RPMI8226 (cell line): Measurements from ENCODE around the gene FAM89A.
"Not testable (repeated sequence)": the region's sequence is repeated elsewhere in the genome, so short reads cannot be mapped to it uniquely, and the experiment has no call there.

ENCODE experiments used
- DNase-seq: peaks from one replicate; pipeline ENCODE4 v3.0.0-alpha.2; 2015

FAM89A gene

DNA sequence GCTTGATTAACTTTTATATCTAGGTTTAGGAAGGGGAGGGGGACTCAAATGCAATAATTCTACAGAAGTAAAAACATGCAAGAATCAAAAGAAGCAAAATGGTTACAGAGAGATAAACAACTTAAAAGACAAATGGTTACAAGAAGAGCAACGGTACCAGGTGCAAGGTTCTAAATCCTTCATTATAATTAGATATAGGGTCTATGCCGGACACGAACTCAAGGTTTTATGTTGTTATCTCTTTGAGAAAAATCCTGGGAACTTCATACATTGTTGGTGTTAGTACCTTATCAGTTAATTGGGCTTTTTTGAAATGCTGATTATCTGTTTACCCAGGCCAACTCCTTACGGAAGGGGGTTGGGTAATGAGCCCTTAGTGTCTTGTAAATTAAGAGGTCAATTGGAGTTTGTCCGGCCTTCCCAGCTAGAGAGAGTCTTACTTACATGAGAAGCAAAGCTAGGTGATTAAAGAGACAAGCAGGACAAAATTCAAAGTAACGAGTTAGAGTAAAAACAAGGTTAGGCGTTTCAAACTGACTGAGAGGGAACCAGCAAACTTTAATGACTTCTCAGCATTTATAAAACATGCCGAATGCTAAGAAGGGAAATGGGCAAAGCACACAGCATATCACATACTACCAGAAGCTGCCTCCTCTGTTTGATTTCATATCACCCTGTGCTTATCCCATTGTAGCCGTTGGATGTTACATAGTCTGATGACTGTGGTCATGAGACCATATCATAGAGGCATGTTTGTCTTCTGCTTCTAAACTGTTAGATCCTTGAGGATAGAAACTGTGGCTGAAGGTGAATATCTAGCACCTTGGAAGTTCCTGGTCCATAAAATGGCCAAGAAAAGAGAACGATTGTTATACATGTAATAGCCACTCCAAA, 55.2 kb downstream of the FAM89A start:
- DNase-seq = not testable (repeated sequence)

- no peak for DNase-seq
Measured at GRCh38 chr1:230983811-230984210, 56.2 kb downstream of the FAM89A start.

DNA sequence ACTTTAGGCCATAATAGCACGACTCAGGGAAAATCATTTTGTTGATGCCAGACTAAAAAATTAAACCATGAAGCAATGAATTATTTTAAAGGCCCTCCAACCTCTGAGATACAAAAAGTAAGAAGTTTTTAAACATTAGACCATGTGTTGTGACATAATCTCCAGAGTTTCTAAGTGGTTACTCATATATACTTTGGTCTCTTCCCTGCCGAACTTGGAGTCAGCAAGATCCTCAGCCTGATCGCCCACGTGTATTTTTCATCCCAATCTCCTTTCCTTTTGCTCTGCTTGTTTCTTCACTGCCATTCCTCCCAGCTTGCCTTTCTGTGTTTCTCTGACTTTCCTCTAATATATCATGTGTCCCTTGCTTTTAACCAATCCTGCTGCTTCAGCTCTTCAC, 57.4 kb downstream of the FAM89A start:
- DNase-seq = no peak

DNA sequence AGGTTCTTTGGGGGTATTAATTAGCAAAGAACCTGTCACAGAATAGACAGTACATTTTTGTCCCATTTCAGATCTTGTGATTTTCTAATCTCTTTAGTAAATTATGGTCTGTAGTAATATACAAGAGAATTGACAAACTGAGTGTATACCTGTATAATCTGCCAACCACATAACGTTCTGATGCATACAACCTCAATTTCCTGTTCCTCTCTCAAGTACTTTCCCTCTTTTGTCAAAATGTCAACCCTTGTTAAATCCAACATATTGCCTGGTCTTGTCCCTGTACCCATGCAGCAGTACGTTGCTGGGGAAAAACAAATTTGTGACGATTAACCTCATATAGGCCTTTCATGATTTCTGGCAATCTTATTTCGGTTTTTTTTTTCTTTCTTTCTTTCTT, 60.1 kb downstream of the FAM89A start:
- DNase-seq = no peak

DNA sequence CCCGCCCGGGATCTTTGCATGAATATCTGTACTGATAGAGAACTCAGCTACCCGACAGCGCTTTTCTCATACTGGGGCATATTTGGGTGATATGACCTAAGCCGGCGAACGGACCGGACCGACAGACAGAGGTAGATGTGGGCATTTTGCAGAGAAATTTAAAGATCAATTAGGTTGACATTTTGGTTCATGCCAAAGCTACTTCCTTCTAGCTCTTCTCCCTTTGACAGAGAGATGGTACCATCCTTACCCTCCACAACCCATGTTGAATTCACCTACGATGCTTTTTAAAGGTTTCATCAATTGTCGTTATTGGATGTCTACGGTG, 60.7 kb downstream of the FAM89A start:
- DNase-seq = no peak

DNA sequence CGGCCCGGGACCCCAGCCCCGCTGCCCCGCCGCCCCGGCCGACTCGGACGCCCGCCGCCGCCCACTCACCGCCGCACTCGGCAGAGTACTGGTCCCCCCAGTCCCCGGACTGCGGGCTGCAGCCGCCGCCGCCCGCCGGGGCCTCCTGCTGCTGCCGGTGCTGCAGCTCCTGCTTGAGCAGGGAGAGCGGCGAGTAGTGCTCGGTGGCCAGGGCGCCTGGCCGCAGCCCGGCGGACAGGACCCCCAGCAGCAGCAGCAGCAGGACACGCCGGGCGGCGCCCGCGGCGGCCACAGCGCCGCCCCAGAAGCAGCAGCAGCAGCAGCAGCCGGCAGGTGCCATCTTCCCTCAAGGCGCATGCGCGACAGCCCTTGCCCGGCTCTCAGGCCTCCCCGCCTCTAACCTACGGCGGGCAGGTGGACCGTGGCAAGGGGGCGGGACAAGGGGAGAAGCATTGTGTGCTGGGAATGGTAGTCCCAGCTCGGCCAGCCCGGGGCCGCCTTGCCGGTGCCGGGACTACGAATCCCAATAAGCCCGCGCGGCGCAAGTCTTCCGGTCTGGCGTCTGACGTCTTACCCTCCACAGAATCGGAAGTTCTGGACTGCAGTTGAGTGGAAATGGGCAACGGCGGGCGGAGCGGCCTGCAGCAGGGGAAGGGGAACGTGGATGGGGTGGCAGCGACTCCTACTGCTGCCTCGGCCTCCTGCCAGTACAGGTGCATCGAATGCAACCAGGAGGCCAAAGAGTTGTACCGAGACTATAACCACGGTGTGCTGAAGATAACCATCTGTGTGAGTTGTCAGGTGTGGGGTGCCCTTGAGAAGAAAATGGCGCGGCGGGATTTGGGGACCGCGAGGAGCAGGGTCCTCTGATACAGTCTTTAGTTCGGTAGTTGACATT, 61.3 kb downstream of the FAM89A start, which contains the start of the genes ARV1 and TTC13:
Gene ARV1, plus strand, starts transcription at position 604 of the 898 bp plus-strand sequence. Its CDS starts 12 bp downstream, at position 616.
Gene TTC13, minus strand, starts transcription at position 371 of the 898 bp plus-strand sequence. Its CDS starts 31 bp downstream, at position 340.
- peak; percentile 100 for DNase-seq

GRCh38 chr1:230977761-230978490, 62.1 kb downstream of the FAM89A start:
- peak; percentile 77 for DNase-seq

DNA sequence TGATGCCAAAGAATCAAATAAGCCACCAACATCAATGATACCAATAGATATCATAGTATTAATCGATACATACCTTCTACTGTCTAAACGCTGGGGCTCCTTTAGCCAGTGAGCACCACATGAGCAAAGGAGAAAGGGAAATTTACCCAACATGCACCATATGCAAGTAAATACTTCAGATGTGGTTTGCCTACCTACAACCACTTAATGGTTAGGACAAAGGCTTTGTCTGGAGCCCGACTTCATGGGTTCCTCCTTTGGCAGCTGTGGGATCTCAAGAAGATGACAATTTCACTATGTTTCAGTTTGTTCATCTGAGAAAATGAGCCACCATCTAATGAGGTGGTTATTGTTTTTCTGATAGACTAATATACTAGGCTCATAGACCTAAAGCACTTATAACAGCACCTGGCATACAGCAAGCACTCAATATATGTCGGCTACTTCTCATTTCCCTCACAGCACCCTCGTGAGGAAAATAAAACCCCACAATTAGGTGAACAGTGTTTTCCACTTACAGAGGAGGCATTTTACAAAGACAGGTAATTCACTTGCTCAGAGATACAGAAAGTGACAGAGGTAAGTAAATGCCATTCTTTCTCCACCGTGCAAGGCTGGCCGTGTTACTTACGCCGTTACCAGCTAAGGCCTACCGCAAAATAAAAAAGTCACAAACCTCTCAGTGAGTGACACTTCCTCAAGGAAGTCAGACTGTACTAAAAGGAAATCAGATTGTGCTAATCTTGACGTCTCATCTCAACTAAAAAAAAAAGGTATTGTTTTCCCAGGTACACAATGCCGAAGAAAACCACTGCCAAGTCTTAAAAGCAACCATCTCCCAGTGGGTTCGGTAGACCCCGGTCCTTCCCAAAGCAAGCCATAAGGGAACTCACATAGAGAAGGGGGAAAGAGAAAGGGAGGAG, 63.0 kb downstream of the FAM89A start:
- peak; percentile 30 for DNase-seq

DNA sequence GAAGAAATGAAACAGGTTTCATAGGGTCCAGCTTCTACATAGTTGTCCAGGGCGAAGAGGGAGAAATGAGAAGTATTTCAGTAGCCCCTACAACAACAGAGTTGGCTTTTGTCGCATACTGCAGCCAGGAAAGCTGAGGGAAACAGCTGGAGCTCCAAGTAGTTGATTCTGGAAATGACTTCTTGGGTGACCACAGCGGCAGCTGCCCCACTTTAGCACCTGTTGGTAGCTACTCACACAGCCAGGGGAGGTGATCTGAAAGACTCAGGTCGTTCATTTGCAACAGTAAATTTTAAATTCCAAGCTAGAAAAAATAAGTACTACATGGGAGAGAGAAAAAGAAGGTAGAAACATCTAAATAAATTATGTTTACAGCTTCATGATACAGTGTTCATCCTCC, 63.7 kb downstream of the FAM89A start:
- no peak for DNase-seq

DNA sequence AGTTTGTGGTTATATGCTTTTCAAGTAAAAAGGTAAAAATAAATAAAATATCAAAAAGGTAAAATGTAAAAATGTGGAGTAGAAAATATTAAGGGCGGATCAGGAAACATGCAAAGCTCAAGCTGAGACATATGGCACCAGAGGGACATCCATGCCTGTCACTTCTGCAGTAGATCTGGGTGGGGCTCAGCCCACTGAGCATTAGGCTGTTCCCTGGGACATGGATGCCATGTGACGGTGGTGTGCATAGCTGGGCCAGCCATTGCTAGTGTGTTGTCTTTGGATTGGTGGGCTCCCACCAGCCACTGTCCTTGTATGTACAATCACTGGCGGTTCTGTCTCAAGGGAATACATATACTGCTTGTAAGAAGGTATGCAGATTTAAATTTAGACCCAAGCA, 64.4 kb downstream of the FAM89A start:
- no peak for DNase-seq

DNA sequence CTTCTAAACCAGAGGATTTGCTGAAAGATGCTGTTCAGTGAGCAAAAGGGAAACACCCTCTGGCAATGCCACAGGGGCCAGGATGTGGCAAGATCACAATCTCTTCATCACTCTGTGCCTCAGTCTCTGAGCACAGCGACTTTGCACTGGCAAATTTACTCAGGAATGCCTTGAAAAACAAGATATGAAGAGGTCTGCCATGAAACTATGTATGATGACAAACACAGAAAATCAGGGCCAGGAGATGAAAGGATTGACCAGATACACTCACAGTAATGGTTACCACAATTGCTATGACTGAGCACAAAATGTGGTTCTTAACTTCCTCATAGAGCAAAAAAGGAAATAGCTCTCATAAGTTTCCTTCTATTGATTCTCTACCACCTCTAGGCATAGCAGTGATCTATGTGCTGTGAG, 67.2 kb downstream of the FAM89A start:
- no peak for DNase-seq

DNA sequence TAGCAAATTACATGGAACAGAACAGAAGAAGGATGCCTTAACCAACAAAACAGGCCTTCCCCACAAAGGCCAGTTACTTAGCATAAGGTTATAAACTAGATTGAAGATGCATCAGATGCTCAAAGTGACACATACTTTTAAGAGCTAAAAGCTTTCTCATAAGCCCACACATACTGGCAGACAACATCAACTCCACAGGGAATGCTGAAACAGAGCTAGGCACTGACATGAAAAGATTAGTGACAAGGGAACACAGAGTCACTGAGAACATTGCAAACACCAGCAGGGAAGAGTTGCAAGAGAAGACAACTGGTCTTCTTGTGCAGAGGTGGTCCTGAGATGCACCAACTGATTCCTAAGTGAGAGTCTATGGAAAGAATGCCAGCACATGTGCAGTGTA, 68.3 kb downstream of the FAM89A start:
- DNase-seq = no peak

DNA sequence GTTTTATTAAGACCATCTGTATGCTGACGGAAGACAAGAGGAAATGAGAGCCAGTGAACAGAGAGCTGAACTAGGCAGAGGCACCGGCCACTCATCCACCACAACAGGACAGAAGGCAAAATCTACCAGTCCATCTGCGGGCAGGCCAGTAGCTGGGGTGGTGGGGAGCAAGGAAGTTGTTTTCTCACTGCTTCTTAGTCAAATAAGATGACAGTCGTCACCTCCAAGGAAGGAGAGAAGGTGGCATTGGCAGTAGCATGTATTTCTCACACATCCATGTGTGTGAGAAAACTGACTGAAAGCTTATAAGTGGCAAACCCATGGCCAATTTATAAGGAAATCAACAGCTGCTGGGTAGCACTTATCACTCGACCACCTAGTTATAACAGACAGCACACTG, 69.6 kb downstream of the FAM89A start:
- DNase-seq = no peak
